GM12878 (cell line): ENCODE measurements around the gene C1GALT1. TPM values are rescaled to one million over a fixed set of nuclear protein-coding genes. Genes with fewer than 3 reads are reported as not detected.

ENCODE experiments used
- ATAC-seq: fragments of 200-7000 bp; cut with Tn5 transposase; 3 replicates; pipeline ENCODE4 v1.9.1; 2020; ENCODE audit warnings: mild to moderate bottlenecking, moderate library complexity
- BruUV-seq: library from RNA; stranded (reverse); fragments of 400-500 nt; replicated peaks from 2 replicates; lab custom pipeline; 2021; lab: Mats Ljungman, UMichigan
- CTCF ChIA-PET: fragments of 300-600 bp; sonication (Branson Sonifier 250); formaldehyde crosslinking; extraction: SDS; loops from one replicate; lab custom pipeline; 2021; ENCODE audit warnings: inconsistent platforms; lab: Yijun Ruan, JAX
- POLR2A ChIA-PET: fragments of 350-600 bp; formaldehyde crosslinking; extraction: SDS; loops from one replicate; lab custom pipeline; 2021; ENCODE audit warnings: inconsistent platforms; lab: Charles Lee
- RAD21 ChIA-PET: fragments of 300-600 bp; sonication (Branson Sonifier 250); formaldehyde crosslinking; loops from one replicate; lab custom pipeline; 2023; ENCODE audit warnings: antibody characterized with exemption; ENCODE audit not compliant: unreplicated experiment; lab: Charles Lee
- SMC1A ChIA-PET: fragments of 300-600 bp; sonication (Branson Sonifier 250); formaldehyde crosslinking; loops from one replicate; lab custom pipeline; 2023; ENCODE audit not compliant: unreplicated experiment, uncharacterized antibody; lab: Charles Lee
- DNase-seq: peaks from one replicate; pipeline ENCODE4 v3.0.0-alpha.2; 2011; ENCODE audit warnings: low read depth, low spot score
- FAIRE-seq: peaks from 3 replicates; lab custom pipeline; 2011; peaks lifted over from hg19 to GRCh38; lab: Jason Lieb, UNC
- H2AFZ ChIP-seq: 2 replicates; pipeline ENCODE4 v1.6.0; 2011; ENCODE audit warnings: low read depth, low read length, control low read depth; ENCODE audit not compliant: control insufficient read depth
- H3K27ac ChIP-seq: 2 replicates; pipeline ENCODE4 v1.5.1; 2011; ENCODE audit warnings: control low read depth; ENCODE audit not compliant: control insufficient read depth, insufficient read depth
- H3K27me3 ChIP-seq, 2 experiments: replicated peaks in 1 of 2; 2 replicates each; pipeline versions ENCODE4 v1.6.0 to v1.6.1; 2011; ENCODE audit warnings: low read length in 1 of 2; ENCODE audit not compliant: control insufficient read depth in 2 of 2, insufficient read depth in 2 of 2
- H3K36me3 ChIP-seq, 2 experiments: 2 replicates each; pipeline ENCODE4 v1.5.1; 2011; ENCODE audit warnings: low read length in 1 of 2; ENCODE audit not compliant: control insufficient read depth in 2 of 2, insufficient read depth in 2 of 2
- H3K4me1 ChIP-seq: 2 replicates; pipeline ENCODE4 v1.6.1; 2011; ENCODE audit warnings: mild to moderate bottlenecking, low read length, moderate library complexity, mixed read lengths; ENCODE audit not compliant: control insufficient read depth, insufficient read depth
- H3K4me2 ChIP-seq: 2 replicates; pipeline ENCODE4 v1.6.0; 2011; ENCODE audit warnings: control low read depth; ENCODE audit not compliant: control insufficient read depth, insufficient read depth
- H3K4me3 ChIP-seq: fragments of 200-600 bp; sonication (generic); 2 replicates; pipeline ENCODE4 v1.5.1; 2016
- H3K79me2 ChIP-seq: 2 replicates; pipeline ENCODE4 v1.6.0; 2011; ENCODE audit warnings: low read length; ENCODE audit not compliant: control insufficient read depth, insufficient read depth
- H3K9ac ChIP-seq: 2 replicates; pipeline ENCODE4 v1.8.0; 2011; ENCODE audit warnings: low read length, control low read depth, mixed read lengths; ENCODE audit not compliant: control insufficient read depth, insufficient read depth
- H3K9me3 ChIP-seq: replicated peaks from 3 replicates; pipeline ENCODE4 v1.5.1; 2011; ENCODE audit warnings: mild to moderate bottlenecking, low read length; ENCODE audit not compliant: control insufficient read depth, insufficient read depth
- H4K20me1 ChIP-seq: 2 replicates; pipeline ENCODE4 v1.6.0; 2011; ENCODE audit not compliant: control insufficient read depth, insufficient read depth
- ETV6 ChIP-seq, 2 experiments: fragments of 450-650 bp in 1 of 2; IDR thresholded peaks in 1 of 2; conservative IDR thresholded peaks in 1 of 2; 2 replicates each; pipeline ENCODE4 v1.6.1; 2014; ENCODE audit warnings: antibody characterized with exemption in 1 of 2, borderline replicate concordance in 1 of 2, low read depth in 1 of 2, mild to moderate bottlenecking in 1 of 2, moderate library complexity in 1 of 2
- IRF5 ChIP-seq: fragments of 450-650 bp; IDR thresholded peaks from 2 replicates; pipeline ENCODE4 v1.6.1; 2017; ENCODE audit warnings: borderline replicate concordance
- MEF2B ChIP-seq: fragments of 450-650 bp; IDR thresholded peaks from 2 replicates; pipeline ENCODE4 v1.6.1; 2018; ENCODE audit warnings: mild to moderate bottlenecking, moderate library complexity; ENCODE audit not compliant: partially characterized antibody, poor library complexity, severe bottlenecking
- MLLT1 ChIP-seq: fragments of 450-650 bp; IDR thresholded peaks from 2 replicates; pipeline ENCODE4 v1.6.1; 2016; ENCODE audit warnings: mild to moderate bottlenecking
- NKRF ChIP-seq: fragments of 450-650 bp; conservative IDR thresholded peaks from 2 replicates; pipeline ENCODE4 v1.6.1; 2017; ENCODE audit warnings: mild to moderate bottlenecking, moderate library complexity
- PAX8 ChIP-seq: fragments of 450-650 bp; IDR thresholded peaks from 2 replicates; pipeline ENCODE4 v1.6.1; 2017; ENCODE audit warnings: mild to moderate bottlenecking, moderate library complexity
- PML ChIP-seq: IDR thresholded peaks from 2 replicates; pipeline ENCODE4 v1.6.1; 2012; ENCODE audit warnings: low read length, inconsistent platforms
- SREBF2 ChIP-seq: IDR thresholded peaks from 2 replicates; pipeline ENCODE4 v1.6.1; 2012; ENCODE audit warnings: mild to moderate bottlenecking, low read length
- SUPT20H ChIP-seq: IDR thresholded peaks from 2 replicates; pipeline ENCODE4 v1.6.1; 2011; ENCODE audit warnings: low read depth, mild to moderate bottlenecking, low read length, moderate library complexity, borderline replicate concordance; ENCODE audit not compliant: control insufficient read depth
- YY1 ChIP-seq: IDR thresholded peaks from 2 replicates; pipeline ENCODE4 v1.6.1; 2011; ENCODE audit warnings: low read depth, mild to moderate bottlenecking, low read length
- WGBS: methylation state at CpG from one replicate; pipeline ENCODE4 v1.1.6; 2016; ENCODE audit warnings: low lambda C conversion rate; ENCODE audit not compliant: insufficient replicate concordance, insufficient coverage; ENCODE audit errors: missing lambda C conversion rate; 5-methylcytosine and 5-hydroxymethylcytosine counted together
- in situ Hi-C: fragments of 300-500 bp; cut with MboI; formaldehyde crosslinking; loops from 9 replicates; pipeline ENCODE4 v1.14.3; 2018; ENCODE audit warnings: mixed read lengths
- intact Hi-C: fragments of 100-400 bp; cut with micrococcal nuclease; formaldehyde crosslinking; loops from one replicate; pipeline ENCODE4 v1.14.2; 2022; ENCODE audit not compliant: unreplicated experiment
- polyA plus RNA-seq, 11 experiments: library from polyadenylated mRNA; depleted of rRNA in 4 of 11; unstranded in 6 of 11; stranded (reverse) in 5 of 11; fragments of >200 nt; fragmentation: Nextera tagmentation in 4 of 11; fragmentation: Illumina TruSeq in 1 of 11; extraction: Ambion mirVana in 4 of 11; extraction: Trizol in 1 of 11; gene quantifications; 1 replicate in 1 of 11; 2 replicates in 10 of 11; pipeline versions ENCODE4 v1.2.1 to v1.2.3, GENCODE V29; 2011 to 2016; ENCODE audit warnings: inconsistent platforms in 2 of 11, missing spikeins in 2 of 11, low read depth in 1 of 11
- total RNA-seq, 4 experiments: library from RNA; depleted of rRNA in 3 of 4; stranded (reverse); fragments of >200 nt in 3 of 4; fragmentation: Illumina TruSeq in 1 of 4; extraction: Trizol in 1 of 4; gene quantifications; 2 replicates each; pipeline versions ENCODE4 v1.2.1 to v1.2.3, GENCODE V29; 2013 to 2021

C1GALT1 gene
- total and polyA plus RNA-seq, 10 of the 15 experiments (the other 5 are each of a cell fraction or from before 2014, with no cell fraction given) = 1.6 to 25.0 (median 8.5) TPM

- ChIA-PET CTCF (interaction anchor here (0.6 kb wide), 1 partner anchor 57 kb away, joined by 3 read pairs; no protein-coding TSS in a partner anchor), RAD21 (no interaction called here), POLR2A (no interaction called here), SMC1A (interaction anchor here (0.7 to 1.4 kb wide), 3 partner anchors 10 to 260 kb away, joined by 3 read pairs; no protein-coding TSS in a partner anchor)
- Histone ChIP-seq H3K4me2 (no peak overlapping the region), H3K27me3 (no peaks in the 10 kb centered on the region), H3K9ac (no peak overlapping the region), H2AFZ (no peak overlapping the region), H4K20me1 (no peaks in the 10 kb centered on the region), H3K9me3 (no peaks in the 10 kb centered on the region; the same call in 2 of the 3 replicates), H3K36me3 (no peaks in the 10 kb centered on the region), H3K79me2 (no peaks in the 10 kb centered on the region), H3K27ac (no peak overlapping the region), H3K4me1 (no peaks in the 10 kb centered on the region), H3K4me3 (no peak overlapping the region)
- intact Hi-C loops = no loop called here
- no TSS peak for BruUV-seq
- no peak for DNase-seq
- TF ChIP-seq MLLT1 (no peak), PAX8 (no peak), SUPT20H (no peak), ETV6 (conservative IDR thresholded peaks at IDR 0.05 in 1 of 2, IDR thresholded peaks at IDR 0.05 in 1 of 2; ENCODE audit: borderline replicate concordance in 1 of 2, low read depth in 1 of 2) (no peak), PML (no peak), MEF2B (no peak), YY1 (no peak), SREBF2 (no peak), IRF5 (no peak), NKRF (no peak)
- in situ Hi-C loops = no loop called here
- no peak for ATAC-seq
- WGBS = 94% methylated on average over 2 of the region's 2 CpGs
- FAIRE-seq = no peak
These were observed 17.8 kb upstream of the C1GALT1 start for GRCh38 chr7:7164591-7164990.
